ENCODE measurements around the gene KRT13. TPM values are rescaled to one million over a fixed set of nuclear protein-coding genes. Genes with fewer than 3 reads are reported as not detected.

KRT13 gene
- total and polyA plus RNA-seq, 9 of the 15 experiments (the other 6 are each of a cell fraction or from before 2014, with no cell fraction given): 0.11 to 1.1 (median 0.24) TPM; not detected in 3

DNA sequence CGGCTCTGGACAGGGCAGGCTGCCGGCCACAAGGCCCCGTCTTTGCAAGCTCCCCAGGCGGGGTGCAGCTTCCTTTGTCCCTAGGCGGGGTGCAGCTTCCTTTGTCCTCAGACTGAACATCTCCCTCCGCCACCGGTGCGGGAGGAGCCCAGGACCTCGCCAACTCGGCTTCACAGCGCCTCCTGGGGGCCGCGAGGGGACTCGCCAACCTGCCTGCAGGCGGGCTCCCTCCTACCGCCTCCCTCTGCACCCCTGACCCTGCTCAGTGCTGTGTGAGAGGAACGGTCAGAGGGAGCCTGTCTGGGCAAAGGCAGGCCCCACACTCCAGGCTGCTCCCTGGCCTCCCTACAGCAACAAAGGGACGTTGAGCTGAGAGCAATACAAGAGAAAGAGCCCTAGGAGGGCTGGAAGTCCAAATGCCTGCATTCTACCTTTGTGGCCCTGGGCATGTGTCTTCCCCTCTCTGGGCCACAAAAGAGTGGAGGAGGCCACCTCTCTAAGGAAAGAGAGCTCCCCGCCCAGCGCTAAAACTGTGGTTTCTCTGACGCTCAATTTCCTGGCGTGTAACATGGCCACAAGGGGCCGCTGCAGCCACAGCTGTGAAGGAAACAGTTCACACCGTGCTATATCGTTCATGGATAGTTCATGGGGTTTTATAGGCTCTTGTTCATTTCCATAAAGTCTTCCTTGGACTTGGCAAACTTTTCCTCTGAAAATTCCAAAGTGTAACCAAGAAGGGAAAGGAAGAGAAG, 43.6 kb upstream of the KRT13 start (continued):
- no peak for TF ChIP-seq BCL6 (CRISPR knock-in tag; IDR thresholded peaks at IDR 0.05)
- TF ChIP-seq ZNF347 (CRISPR knock-in tag; IDR thresholded peaks at IDR 0.05; ENCODE audit: low read depth): 0 out of 2 replicates have a peak, but pooled peaks have one; percentile 52
- TF ChIP-seq, protein P1, sequence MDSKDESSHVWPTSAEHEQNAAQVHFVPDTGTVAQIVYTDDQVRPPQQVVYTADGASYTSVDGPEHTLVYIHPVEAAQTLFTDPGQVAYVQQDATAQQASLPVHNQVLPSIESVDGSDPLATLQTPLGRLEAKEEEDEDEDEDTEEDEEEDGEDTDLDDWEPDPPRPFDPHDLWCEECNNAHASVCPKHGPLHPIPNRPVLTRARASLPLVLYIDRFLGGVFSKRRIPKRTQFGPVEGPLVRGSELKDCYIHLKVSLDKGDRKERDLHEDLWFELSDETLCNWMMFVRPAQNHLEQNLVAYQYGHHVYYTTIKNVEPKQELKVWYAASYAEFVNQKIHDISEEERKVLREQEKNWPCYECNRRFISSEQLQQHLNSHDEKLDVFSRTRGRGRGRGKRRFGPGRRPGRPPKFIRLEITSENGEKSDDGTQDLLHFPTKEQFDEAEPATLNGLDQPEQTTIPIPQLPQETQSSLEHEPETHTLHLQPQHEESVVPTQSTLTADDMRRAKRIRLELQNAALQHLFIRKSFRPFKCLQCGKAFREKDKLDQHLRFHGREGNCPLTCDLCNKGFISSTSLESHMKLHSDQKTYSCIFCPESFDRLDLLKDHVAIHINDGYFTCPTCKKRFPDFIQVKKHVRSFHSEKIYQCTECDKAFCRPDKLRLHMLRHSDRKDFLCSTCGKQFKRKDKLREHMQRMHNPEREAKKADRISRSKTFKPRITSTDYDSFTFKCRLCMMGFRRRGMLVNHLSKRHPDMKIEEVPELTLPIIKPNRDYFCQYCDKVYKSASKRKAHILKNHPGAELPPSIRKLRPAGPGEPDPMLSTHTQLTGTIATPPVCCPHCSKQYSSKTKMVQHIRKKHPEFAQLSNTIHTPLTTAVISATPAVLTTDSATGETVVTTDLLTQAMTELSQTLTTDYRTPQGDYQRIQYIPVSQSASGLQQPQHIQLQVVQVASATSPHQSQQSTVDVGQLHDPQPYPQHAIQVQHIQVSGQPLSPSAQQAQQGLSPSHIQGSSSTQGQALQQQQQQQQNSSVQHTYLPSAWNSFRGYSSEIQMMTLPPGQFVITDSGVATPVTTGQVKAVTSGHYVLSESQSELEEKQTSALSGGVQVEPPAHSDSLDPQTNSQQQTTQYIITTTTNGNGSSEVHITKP (IDR thresholded peaks at IDR 0.05; ENCODE audit: partially characterized antibody): peak; percentile 44
- no peak for TF ChIP-seq SAFB2 (IDR thresholded peaks at IDR 0.05; ENCODE audit: borderline replicate concordance, low read depth, low read length, severe bottlenecking)
- TF ChIP-seq BRD4 (IDR thresholded peaks at IDR 0.05): 0 out of 2 replicates have a peak, but pooled peaks have one; percentile 62
- TF ChIP-seq CBX3 (IDR thresholded peaks at IDR 0.05; ENCODE audit: borderline replicate concordance in 1 of 2, low read length in 2 of 2): peak in 1 of 2 experiments; percentile 9; a peak in 1 of 3 replicates
- no peak for TF ChIP-seq RBM17 (IDR thresholded peaks at IDR 0.05; ENCODE audit: borderline replicate concordance, low read depth, low read length)
- peak; percentile 66; the same call in 1 of the 2 replicates for TF ChIP-seq CTBP1 (IDR thresholded peaks at IDR 0.05; ENCODE audit: borderline replicate concordance)
- peak; percentile 89 to 95 for TF ChIP-seq RAD21 (CRISPR knock-in tag; conservative IDR thresholded peaks at IDR 0.05 in 1 of 2, IDR thresholded peaks at IDR 0.05 in 1 of 2)
- peak; percentile 59; the same call in 1 of the 2 replicates for TF ChIP-seq HDAC2 (IDR thresholded peaks at IDR 0.05)
- TF ChIP-seq HSF4 (CRISPR knock-in tag; IDR thresholded peaks at IDR 0.05; ENCODE audit: borderline replicate concordance): no peak
- no peak for TF ChIP-seq ZSCAN32 (CRISPR knock-in tag; IDR thresholded peaks at IDR 0.05)
- TF ChIP-seq COPS2 (conservative IDR thresholded peaks at IDR 0.05): no peak
- TF ChIP-seq, protein P2, sequence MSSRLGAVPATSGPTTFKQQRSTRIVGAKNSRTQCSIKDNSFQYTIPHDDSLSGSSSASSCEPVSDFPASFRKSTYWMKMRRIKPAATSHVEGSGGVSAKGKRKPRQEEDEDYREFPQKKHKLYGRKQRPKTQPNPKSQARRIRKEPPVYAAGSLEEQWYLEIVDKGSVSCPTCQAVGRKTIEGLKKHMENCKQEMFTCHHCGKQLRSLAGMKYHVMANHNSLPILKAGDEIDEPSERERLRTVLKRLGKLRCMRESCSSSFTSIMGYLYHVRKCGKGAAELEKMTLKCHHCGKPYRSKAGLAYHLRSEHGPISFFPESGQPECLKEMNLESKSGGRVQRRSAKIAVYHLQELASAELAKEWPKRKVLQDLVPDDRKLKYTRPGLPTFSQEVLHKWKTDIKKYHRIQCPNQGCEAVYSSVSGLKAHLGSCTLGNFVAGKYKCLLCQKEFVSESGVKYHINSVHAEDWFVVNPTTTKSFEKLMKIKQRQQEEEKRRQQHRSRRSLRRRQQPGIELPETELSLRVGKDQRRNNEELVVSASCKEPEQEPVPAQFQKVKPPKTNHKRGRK (tag; IDR thresholded peaks at IDR 0.05): no peak
- TF ChIP-seq MEIS2 (IDR thresholded peaks at IDR 0.05; ENCODE audit: partially characterized antibody): no peak
- peak; percentile 78 for TF ChIP-seq ZFP36 (IDR thresholded peaks at IDR 0.05; ENCODE audit: low read depth, low read length, partially characterized antibody)
- TF ChIP-seq TBP (optimal IDR thresholded peaks at IDR 0.05; ENCODE audit: low read depth, low read length): no peak
- no peak for TF ChIP-seq ZNF592 (IDR thresholded peaks at IDR 0.05)
